GM21390 (cell line): ENCODE measurements around the gene YARS2.

Experiments used
- ATAC-seq: cut with Tn5 transposase; IDR thresholded peaks from one replicate; pipeline ENCODE4 v1.9.1; 2021; ENCODE audit not compliant: unreplicated experiment

Gene YARS2

GRCh38 chr12:32755654-32756475, at the start of gene YARS2:
TSS of gene YARS2 (minus strand) at chr12:32755897. CDS start at chr12:32755874, 23 bp downstream.
- ATAC-seq = peak; percentile 92

- ATAC-seq = no peak
Observed at GRCh38 chr12:32804301-32804700, 48.6 kb upstream of the YARS2 start.

GRCh38 chr12:32801269-32801980, 45.7 kb upstream of the YARS2 start:
- no peak for ATAC-seq

GRCh38 chr12:32794281-32794680, 38.6 kb upstream of the YARS2 start:
- ATAC-seq = no peak

GRCh38 chr12:32789916-32790315, 34.2 kb upstream of the YARS2 start:
- no peak for ATAC-seq

- no peak for ATAC-seq
Observed at GRCh38 chr12:32789446-32789845, 33.7 kb upstream of the YARS2 start.

- ATAC-seq = no peak
Observed at GRCh38 chr12:32788405-32788804, 32.7 kb upstream of the YARS2 start.

GRCh38 chr12:32785557-32785956, 29.9 kb upstream of the YARS2 start:
- ATAC-seq = no peak

- ATAC-seq = no peak
Observed at GRCh38 chr12:32783029-32783428, 27.3 kb upstream of the YARS2 start.

- ATAC-seq = no peak
Observed at GRCh38 chr12:32780071-32780470, 24.4 kb upstream of the YARS2 start.

- no peak for ATAC-seq
Observed at GRCh38 chr12:32777691-32778175, 22.0 kb upstream of the YARS2 start.

- no peak for ATAC-seq
Observed at GRCh38 chr12:32777159-32777558, 21.5 kb upstream of the YARS2 start.

- no peak for ATAC-seq
Observed at GRCh38 chr12:32776258-32776657, 20.6 kb upstream of the YARS2 start.

GRCh38 chr12:32773691-32774090, 18.0 kb upstream of the YARS2 start:
- no peak for ATAC-seq

GRCh38 chr12:32770141-32770540, 14.4 kb upstream of the YARS2 start:
- ATAC-seq = no peak

- ATAC-seq = no peak
Observed at GRCh38 chr12:32768518-32768917, 12.8 kb upstream of the YARS2 start.

GRCh38 chr12:32765906-32766305, 10.2 kb upstream of the YARS2 start:
- no peak for ATAC-seq

GRCh38 chr12:32761716-32762115, 6.0 kb upstream of the YARS2 start:
- no peak for ATAC-seq

GRCh38 chr12:32757157-32757556, 1.5 kb upstream of the YARS2 start:
- no peak for ATAC-seq

- ATAC-seq = no peak
Observed at GRCh38 chr12:32756476-32757066, 874 bp upstream of the YARS2 start.

GRCh38 chr12:32755051-32755653, 545 bp downstream of the YARS2 start:
- peak; percentile 62 for ATAC-seq
